PC-9 (cell line): ENCODE data around the gene TIFAB.

Experiments used
- EZH2 ChIP-seq: fragments of 200-600 bp; sonication (generic); IDR thresholded peaks from 2 replicates; pipeline ENCODE4 v1.8.0; 2017; ENCODE audit warnings: antibody characterized with exemption, low read depth
- TF ChIP-seq, protein P1 (sequence below): fragments of 200-600 bp; sonication (generic); conservative IDR thresholded peaks from 2 replicates; pipeline ENCODE4 v1.6.1; 2017; ENCODE audit warnings: mixed run types, antibody characterized with exemption, mild to moderate bottlenecking, moderate library complexity

DNA sequence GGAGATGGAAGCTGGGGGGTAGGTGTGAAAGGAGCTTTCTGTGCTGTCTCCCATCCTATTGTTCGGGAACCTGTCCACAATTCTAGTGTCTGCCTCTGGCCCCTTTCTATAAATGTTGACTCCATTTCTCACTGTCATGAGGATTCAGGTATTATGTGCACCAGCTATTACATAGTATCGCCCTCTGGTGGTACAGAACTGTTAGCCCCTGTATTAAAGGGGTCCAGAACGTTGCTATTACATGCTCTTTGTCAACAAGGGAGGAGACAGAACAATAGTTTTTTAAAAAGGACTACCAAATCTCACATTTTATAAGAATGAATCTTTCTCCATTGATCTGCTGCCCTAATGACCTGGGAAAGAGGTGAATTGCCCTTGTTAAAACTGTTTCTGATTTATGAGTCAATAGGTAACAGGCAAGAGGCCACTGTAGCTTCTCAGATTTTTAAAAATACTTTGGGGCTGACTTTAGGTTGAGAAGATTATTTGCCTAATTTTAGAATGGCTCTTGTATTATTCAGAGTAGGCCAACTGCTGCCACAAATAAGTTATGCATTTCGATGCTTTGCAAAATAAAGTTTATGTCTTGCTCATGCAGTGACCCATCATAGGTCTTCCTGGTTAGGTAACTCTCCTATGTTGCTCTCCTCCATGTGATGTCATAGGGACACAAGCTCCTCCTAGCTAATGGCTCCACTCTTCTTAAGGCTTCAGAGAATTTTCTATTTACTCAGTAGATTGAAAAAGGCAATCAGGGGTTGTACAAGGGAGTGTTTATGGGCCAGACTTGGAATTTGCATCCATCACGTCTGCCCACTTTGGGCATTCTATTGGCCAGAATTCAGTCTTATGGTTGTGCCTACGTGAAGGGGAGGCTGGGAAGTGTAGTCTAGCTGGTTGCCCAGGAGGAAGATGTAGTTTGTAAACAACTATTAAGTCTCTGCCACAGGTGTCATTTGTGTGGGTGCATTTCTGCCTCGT, 25.8 kb downstream of the TIFAB start:
- TF ChIP-seq, protein P1, sequence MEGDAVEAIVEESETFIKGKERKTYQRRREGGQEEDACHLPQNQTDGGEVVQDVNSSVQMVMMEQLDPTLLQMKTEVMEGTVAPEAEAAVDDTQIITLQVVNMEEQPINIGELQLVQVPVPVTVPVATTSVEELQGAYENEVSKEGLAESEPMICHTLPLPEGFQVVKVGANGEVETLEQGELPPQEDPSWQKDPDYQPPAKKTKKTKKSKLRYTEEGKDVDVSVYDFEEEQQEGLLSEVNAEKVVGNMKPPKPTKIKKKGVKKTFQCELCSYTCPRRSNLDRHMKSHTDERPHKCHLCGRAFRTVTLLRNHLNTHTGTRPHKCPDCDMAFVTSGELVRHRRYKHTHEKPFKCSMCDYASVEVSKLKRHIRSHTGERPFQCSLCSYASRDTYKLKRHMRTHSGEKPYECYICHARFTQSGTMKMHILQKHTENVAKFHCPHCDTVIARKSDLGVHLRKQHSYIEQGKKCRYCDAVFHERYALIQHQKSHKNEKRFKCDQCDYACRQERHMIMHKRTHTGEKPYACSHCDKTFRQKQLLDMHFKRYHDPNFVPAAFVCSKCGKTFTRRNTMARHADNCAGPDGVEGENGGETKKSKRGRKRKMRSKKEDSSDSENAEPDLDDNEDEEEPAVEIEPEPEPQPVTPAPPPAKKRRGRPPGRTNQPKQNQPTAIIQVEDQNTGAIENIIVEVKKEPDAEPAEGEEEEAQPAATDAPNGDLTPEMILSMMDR = peak; percentile 80
- no peak for TF ChIP-seq EZH2
